Gastroesophageal sphincter (tissue), 4 donors: ENCODE data around the gene COL6A3. TPM values are rescaled to one million over a fixed set of nuclear protein-coding genes. Genes with fewer than 3 reads are reported as not detected.
A peak's percentile ranks its signal among the peaks of the same experiment; 100 is the strongest.

Experiments used
- ATAC-seq: fragments of 150-250 bp; one replicate; pipeline ENCODE4 v1.9.1; 2016; ENCODE audit warnings: mild to moderate bottlenecking, moderate library complexity
- H3K27ac ChIP-seq, 4 donors: fragments of 200-600 bp; sonication (generic) in 3 of 4; 1 replicate in 3 of 4; 2 replicates in 1 of 4; pipeline ENCODE4 v1.5.1; 2016 to 2019
- H3K27me3 ChIP-seq: fragments of 200-600 bp; sonication (generic); one replicate; pipeline ENCODE4 v1.5.1; 2019
- H3K36me3 ChIP-seq, 2 donors: fragments of 200-600 bp; sonication (generic); one replicate each; pipeline ENCODE4 v1.5.1; 2019; ENCODE audit warnings: control low read depth in 1 of 2
- H3K4me1 ChIP-seq, 3 donors: fragments of 200-600 bp; sonication (generic); 1 replicate in 2 of 3; 2 replicates in 1 of 3; pipeline ENCODE4 v1.5.1; 2016 to 2019; ENCODE audit warnings: control low read depth in 2 of 3
- H3K4me3 ChIP-seq, 2 donors: fragments of 200-600 bp; sonication (generic); one replicate each; pipeline ENCODE4 v1.5.1; 2019; ENCODE audit warnings: mild to moderate bottlenecking in 1 of 2, moderate library complexity in 1 of 2
- H3K9me3 ChIP-seq, 3 donors: fragments of 200-600 bp; sonication (generic); one replicate each; pipeline ENCODE4 v1.5.1; 2017 to 2019; ENCODE audit warnings: control low read depth in 2 of 3
- CTCF ChIP-seq, 4 experiments: fragments of 200-600 bp in 2 of 4; fragments of 450-650 bp in 2 of 4; sonication (generic) in 1 of 4; IDR thresholded peaks; one replicate each; pipeline ENCODE4 v1.5.1; 2017 to 2019; ENCODE audit warnings: antibody characterized with exemption in 4 of 4, mild to moderate bottlenecking in 2 of 4, moderate library complexity in 2 of 4
- EP300 ChIP-seq: sonication (generic); formaldehyde crosslinking; IDR thresholded peaks from one replicate; pipeline ENCODE4 v1.6.1; 2017; ENCODE audit warnings: antibody characterized with exemption, mild to moderate bottlenecking
- POLR2A ChIP-seq, 2 donors: fragments of 450-650 bp; IDR thresholded peaks; one replicate each; pipeline ENCODE4 v1.6.1; 2017; ENCODE audit warnings: antibody characterized with exemption in 2 of 2, mild to moderate bottlenecking in 2 of 2, moderate library complexity in 1 of 2
- POLR2AphosphoS5 ChIP-seq: sonication (generic); formaldehyde crosslinking; IDR thresholded peaks from one replicate; pipeline ENCODE4 v1.6.1; 2017; ENCODE audit warnings: antibody characterized with exemption
- WGBS, 2 donors: methylation state at CpG; one replicate each; pipeline ENCODE4 v1.1.5; 2018; ENCODE audit warnings: low coverage in 1 of 2; 5-methylcytosine and 5-hydroxymethylcytosine counted together
- total RNA-seq, 4 donors: library from RNA; depleted of rRNA; stranded (reverse); fragments of >200 nt; gene quantifications; one replicate each; pipeline ENCODE4 v1.1.0, GENCODE V29; 2016

Gene COL6A3
- total RNA-seq, 4 donors from 2014 or later: 110 to 421 (median 310) TPM

DNA sequence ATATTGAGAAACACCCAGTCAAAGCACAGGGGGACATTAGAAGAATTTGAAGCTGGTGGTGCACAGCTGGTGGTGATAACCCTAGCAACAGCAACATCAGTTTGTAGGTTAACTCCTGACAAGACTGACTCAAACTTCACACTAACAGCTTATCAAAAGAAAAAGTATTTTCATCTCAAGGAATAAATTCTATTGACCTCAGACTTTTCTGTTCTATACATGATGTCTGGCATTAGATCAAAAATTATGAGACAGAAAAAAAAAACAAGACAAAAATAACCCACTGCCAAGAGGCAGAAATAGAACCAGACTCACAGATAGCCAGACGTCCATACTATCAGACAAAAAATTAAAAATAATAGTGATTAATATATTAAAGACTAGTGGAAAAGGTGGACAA, 126.1 kb downstream of the COL6A3 start:
- H3K27me3 ChIP-seq: no peaks in the 10 kb centered on the region
- ATAC-seq: no peak
- H3K4me1 ChIP-seq: peaks cover 3 to 43% (median 17%) of the 10 kb centered on the region in 3 donors
- H3K36me3 ChIP-seq: no peaks in the 10 kb centered on the region
- H3K9me3 ChIP-seq: no peaks in the 10 kb centered on the region
- WGBS, 2 donors: 17 to 75% methylated on average over 1 of the region's 1 CpG
- no peak overlapping the region for H3K4me3 ChIP-seq
- TF ChIP-seq EP300: no peak
- no peak for TF ChIP-seq CTCF (IDR thresholded peaks at IDR 0.05)
- no peak for TF ChIP-seq POLR2A (IDR thresholded peaks at IDR 0.05)
- TF ChIP-seq POLR2AphosphoS5: no peak
- no peak overlapping the region for H3K27ac ChIP-seq

DNA sequence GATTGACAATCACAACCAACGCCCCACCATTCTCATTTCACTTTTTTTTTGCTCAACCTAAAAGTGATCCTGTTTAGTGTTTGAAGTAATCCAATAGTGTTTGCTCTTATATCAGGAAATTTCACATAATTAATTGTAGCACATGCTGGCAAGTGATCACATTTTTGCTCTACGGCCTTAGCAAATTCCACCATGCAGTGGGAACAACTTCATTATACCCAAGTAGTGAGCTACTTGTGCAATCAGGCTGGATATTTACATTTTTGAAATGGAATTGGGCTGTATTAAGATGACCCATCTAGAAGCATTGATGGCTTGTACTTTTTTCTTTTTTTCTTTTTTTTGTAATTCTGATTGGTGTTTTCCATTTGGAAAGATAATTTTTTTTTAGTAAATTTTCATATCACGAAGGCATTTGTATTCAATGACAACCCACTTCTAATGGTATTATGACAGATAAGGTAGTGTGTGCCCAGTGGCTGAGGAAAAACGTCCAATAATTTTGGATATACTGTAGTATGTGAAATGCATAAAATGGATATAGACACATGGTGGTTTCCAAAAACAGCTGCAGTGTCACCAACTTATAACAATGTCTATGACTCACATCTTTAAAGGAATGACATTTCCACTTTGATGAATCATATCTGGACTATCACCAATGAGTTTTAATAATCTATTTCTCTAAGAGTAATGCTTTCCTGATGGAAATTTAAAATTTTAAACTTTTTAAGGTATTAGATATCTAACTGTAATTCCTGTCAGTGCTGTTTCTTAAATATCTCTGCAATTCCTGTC, 130.6 kb downstream of the COL6A3 start:
- no peaks in the 10 kb centered on the region for H3K9me3 ChIP-seq
- no peak for ATAC-seq
- H3K4me1 ChIP-seq: peaks cover 4 to 34% (median 12%) of the 10 kb centered on the region in 3 donors
- no peaks in the 10 kb centered on the region for H3K27me3 ChIP-seq
- H3K27ac ChIP-seq: peak overlapping the region in 1 of 4 donors; percentile 14
- TF ChIP-seq POLR2AphosphoS5 (peak; percentile 61), CTCF (IDR thresholded peaks at IDR 0.05) (no peak)
- 61 to 72% methylated on average over 3 to 4 of the region's 4 CpGs for WGBS, 2 donors
- H3K4me3 ChIP-seq: no peak overlapping the region
- no peaks in the 10 kb centered on the region for H3K36me3 ChIP-seq

GRCh38 chr2:237282568-237283128, 131.3 kb downstream of the COL6A3 start:
- H3K27ac ChIP-seq: peak overlapping the region in 2 of 4 donors; percentile 0 to 14
- 67 to 75% methylated on average over 1 of the region's 1 CpG for WGBS, 2 donors
- no peaks in the 10 kb centered on the region for H3K9me3 ChIP-seq
- H3K36me3 ChIP-seq: no peaks in the 10 kb centered on the region
- H3K4me1 ChIP-seq: peaks cover 4 to 41% (median 12%) of the 10 kb centered on the region in 3 donors
- no peaks in the 10 kb centered on the region for H3K27me3 ChIP-seq
- no peak overlapping the region for H3K4me3 ChIP-seq
- TF ChIP-seq EP300 (no peak), CTCF (IDR thresholded peaks at IDR 0.05) (no peak), POLR2A (IDR thresholded peaks at IDR 0.05) (no peak), POLR2AphosphoS5 (no peak)
- ATAC-seq: no peak

DNA sequence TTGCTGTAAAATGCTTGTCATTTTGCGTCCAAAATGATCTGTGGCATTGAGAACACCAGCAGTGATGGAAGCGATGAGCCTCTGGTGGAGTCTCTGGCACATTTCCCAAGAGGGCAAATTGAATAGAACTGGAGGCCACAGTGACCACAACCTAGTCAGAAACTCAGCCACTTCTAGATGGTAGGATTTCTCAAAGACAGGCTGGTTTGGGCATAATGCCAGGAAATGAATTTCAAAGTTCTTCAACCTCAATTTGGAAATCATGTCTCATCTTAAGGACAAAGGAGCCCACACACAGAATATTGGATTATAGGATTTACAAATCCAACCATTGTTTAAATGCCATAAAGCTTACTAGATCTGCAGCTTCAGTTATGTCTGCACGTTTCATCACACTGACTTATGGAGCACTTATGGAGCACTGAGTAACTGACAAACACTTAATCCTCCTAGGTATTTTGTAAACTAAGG, 132.1 kb downstream of the COL6A3 start:
- H3K9me3 ChIP-seq: no peaks in the 10 kb centered on the region
- 21 to 59% methylated on average over 1 to 2 of the region's 3 CpGs for WGBS, 2 donors
- no peaks in the 10 kb centered on the region for H3K36me3 ChIP-seq
- no peak overlapping the region for H3K4me3 ChIP-seq
- peak overlapping the region in 1 of 4 donors; percentile 0 for H3K27ac ChIP-seq
- no peaks in the 10 kb centered on the region for H3K27me3 ChIP-seq
- ATAC-seq: no peak
- H3K4me1 ChIP-seq: peaks cover 4 to 42% (median 12%) of the 10 kb centered on the region in 3 donors
- TF ChIP-seq POLR2AphosphoS5: no peak

GRCh38 chr2:237280939-237281338, 133.0 kb downstream of the COL6A3 start:
- TF ChIP-seq EP300 (no peak), CTCF (IDR thresholded peaks at IDR 0.05) (no peak), POLR2A (IDR thresholded peaks at IDR 0.05) (no peak), POLR2AphosphoS5 (no peak)
- Histone ChIP-seq H3K4me1 (peaks cover 4 to 42% (median 12%) of the 10 kb centered on the region in 3 donors), H3K27me3 (no peaks in the 10 kb centered on the region), H3K27ac (peak overlapping the region in 2 of 4 donors; percentile 78 to 79), H3K4me3 (no peak overlapping the region), H3K9me3 (no peaks in the 10 kb centered on the region), H3K36me3 (no peaks in the 10 kb centered on the region)
- WGBS, 2 donors: 59 to 77% methylated on average over 5 to 8 of the region's 8 CpGs
- no peak for ATAC-seq
